Muscle layer of duodenum (tissue), 2 donors: ENCODE results near the gene CTNNA2.

Experiments
- H3K27ac ChIP-seq: one replicate; pipeline ENCODE4 v1.7.0; 2013; ENCODE audit warnings: mild to moderate bottlenecking, low read length
- H3K27me3 ChIP-seq: one replicate; pipeline ENCODE4 v1.7.0; 2013; ENCODE audit warnings: low read depth, mild to moderate bottlenecking, control low read depth, low read length
- H3K36me3 ChIP-seq, 2 donors: one replicate each; pipeline ENCODE4 v1.7.0; 2013; ENCODE audit warnings: low read length in 2 of 2, control low read depth in 1 of 2, mild to moderate bottlenecking in 1 of 2; ENCODE audit not compliant: insufficient read depth in 2 of 2, control insufficient read depth in 1 of 2
- H3K4me1 ChIP-seq, 2 donors: one replicate each; pipeline ENCODE4 v1.7.0; 2013; ENCODE audit warnings: low read length in 2 of 2, mild to moderate bottlenecking in 2 of 2, control low read depth in 1 of 2, moderate library complexity in 1 of 2; ENCODE audit not compliant: insufficient read depth in 2 of 2, control insufficient read depth in 1 of 2
- H3K4me3 ChIP-seq, 2 donors: one replicate each; pipeline ENCODE4 v1.7.0; 2013; ENCODE audit warnings: low read length in 2 of 2, low read depth in 1 of 2, mild to moderate bottlenecking in 1 of 2
- H3K9me3 ChIP-seq, 2 donors: one replicate each; pipeline ENCODE4 v1.7.0; 2013; ENCODE audit warnings: low read length in 2 of 2, control low read depth in 1 of 2, mild to moderate bottlenecking in 1 of 2; ENCODE audit not compliant: control insufficient read depth in 1 of 2
- donor health status: healthy.

CTNNA2 gene

GRCh38 chr2:80322311-80322920, 809.6 kb downstream of the CTNNA2 start:
- no peak overlapping the region for H3K27ac ChIP-seq
- no peaks in the 10 kb centered on the region for H3K36me3 ChIP-seq
- H3K9me3 ChIP-seq = no peaks in the 10 kb centered on the region
- H3K27me3 ChIP-seq = no peaks in the 10 kb centered on the region
- no peaks in the 10 kb centered on the region for H3K4me1 ChIP-seq
- no peak overlapping the region for H3K4me3 ChIP-seq

DNA sequence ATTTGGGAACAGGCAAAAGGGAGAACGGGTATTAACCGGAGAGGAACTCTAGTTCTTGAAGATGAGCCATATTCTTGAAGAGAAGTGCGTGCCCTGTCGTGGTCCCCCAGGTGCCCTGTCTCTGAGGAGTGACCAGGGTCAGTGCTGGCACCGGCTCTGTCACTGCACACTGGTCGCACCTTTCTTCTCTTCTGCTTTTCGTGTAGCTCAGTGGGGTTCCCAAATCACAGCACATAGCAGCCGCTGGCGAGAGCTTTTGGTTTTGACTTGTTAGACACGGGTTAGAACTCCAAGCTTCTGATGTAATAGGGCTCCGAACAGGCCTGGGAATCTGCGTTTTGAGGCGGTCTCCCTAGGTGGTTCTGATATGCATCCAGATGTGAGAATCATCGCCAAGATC, 810.1 kb downstream of the CTNNA2 start:
- no peak overlapping the region for H3K27ac ChIP-seq
- H3K36me3 ChIP-seq = no peaks in the 10 kb centered on the region
- no peaks in the 10 kb centered on the region for H3K27me3 ChIP-seq
- no peaks in the 10 kb centered on the region for H3K9me3 ChIP-seq
- H3K4me3 ChIP-seq = no peak overlapping the region
- H3K4me1 ChIP-seq = no peaks in the 10 kb centered on the region

DNA sequence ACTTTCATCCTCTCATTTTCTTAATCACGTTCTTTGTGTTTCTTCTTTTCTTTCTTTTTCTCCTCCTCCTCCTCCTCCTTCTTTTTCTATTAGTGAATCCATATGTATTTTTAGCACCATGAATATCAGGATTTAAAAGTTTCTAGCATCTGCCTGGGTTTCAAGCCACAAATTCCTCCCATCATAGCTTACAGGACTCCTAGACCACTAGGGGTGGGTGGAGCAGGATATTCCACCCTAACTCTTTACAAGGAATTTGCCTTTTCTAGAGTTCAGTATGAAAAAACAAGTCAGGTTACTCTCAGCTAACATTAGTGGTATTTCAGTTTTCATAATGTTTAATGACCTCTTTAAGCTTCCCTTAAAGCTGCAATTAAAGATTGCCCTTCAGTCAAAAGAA, 810.8 kb downstream of the CTNNA2 start:
- Histone ChIP-seq H3K27ac (no peak overlapping the region), H3K27me3 (no peaks in the 10 kb centered on the region), H3K36me3 (no peaks in the 10 kb centered on the region)

DNA sequence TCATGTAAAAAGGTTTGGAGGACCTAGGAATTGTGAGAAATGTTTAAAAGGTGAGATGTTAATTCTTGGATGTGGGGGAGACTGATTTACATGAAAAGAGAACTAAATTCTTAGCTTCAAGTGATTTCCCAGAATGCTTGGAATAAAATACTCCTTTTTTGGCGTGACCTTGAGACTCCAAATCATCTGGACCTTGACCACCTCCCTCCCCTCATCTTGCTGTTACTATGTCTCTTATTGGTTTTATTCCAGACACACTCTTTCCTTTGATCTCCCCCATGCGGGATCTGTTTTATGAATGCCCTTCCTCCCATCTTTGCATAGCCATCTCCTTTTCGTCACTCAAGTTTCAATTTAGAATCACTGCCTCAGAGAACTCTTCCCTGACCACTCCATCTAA, 811.7 kb downstream of the CTNNA2 start:
- H3K4me1 ChIP-seq = no peaks in the 10 kb centered on the region
- H3K27ac ChIP-seq = no peak overlapping the region

More for the DNA sequence above, 810.8 kb downstream of the CTNNA2 start:
- Histone ChIP-seq H3K4me1 (no peaks in the 10 kb centered on the region), H3K9me3 (no peaks in the 10 kb centered on the region), H3K4me3 (no peak overlapping the region)

GRCh38 chr2:80326214-80326613, 813.4 kb downstream of the CTNNA2 start:
- no peak overlapping the region for H3K27ac ChIP-seq
- H3K4me1 ChIP-seq = no peaks in the 10 kb centered on the region
- H3K27me3 ChIP-seq = no peaks in the 10 kb centered on the region
- H3K4me3 ChIP-seq = no peak overlapping the region
- no peaks in the 10 kb centered on the region for H3K36me3 ChIP-seq
- no peaks in the 10 kb centered on the region for H3K9me3 ChIP-seq

More for the DNA sequence above, 811.7 kb downstream of the CTNNA2 start:
- no peak overlapping the region for H3K4me3 ChIP-seq
- H3K27me3 ChIP-seq = no peaks in the 10 kb centered on the region
- H3K36me3 ChIP-seq = no peaks in the 10 kb centered on the region
- H3K9me3 ChIP-seq = no peaks in the 10 kb centered on the region

- H3K9me3 ChIP-seq = no peaks in the 10 kb centered on the region
- no peaks in the 10 kb centered on the region for H3K27me3 ChIP-seq
- no peak overlapping the region for H3K4me3 ChIP-seq
- no peaks in the 10 kb centered on the region for H3K36me3 ChIP-seq
- H3K27ac ChIP-seq = no peak overlapping the region
- H3K4me1 ChIP-seq = no peaks in the 10 kb centered on the region
Observed at GRCh38 chr2:80326861-80327260, 814.0 kb downstream of the CTNNA2 start.

DNA sequence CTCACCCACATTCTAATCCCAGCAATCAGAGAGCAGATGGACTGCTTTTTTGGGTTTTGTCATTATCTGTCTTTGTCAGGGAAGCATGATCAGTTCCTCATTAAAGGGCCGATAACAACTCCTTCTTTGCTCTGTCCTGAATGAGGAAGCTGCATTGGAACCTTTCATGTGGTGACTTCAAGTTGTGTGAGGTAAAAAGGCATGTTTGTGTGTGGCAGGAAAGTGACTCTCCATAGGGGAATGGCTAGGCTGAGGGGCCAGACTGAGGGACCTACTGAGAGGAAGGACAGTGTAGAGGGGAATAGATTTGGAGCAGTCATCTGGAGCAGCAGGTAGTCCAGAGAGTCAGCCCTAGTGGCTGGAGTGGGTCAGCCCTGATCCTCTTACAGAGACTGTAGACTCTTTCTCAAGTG, 815.3 kb downstream of the CTNNA2 start:
- H3K4me1 ChIP-seq = no peaks in the 10 kb centered on the region
- no peaks in the 10 kb centered on the region for H3K36me3 ChIP-seq
- no peaks in the 10 kb centered on the region for H3K9me3 ChIP-seq
- H3K4me3 ChIP-seq = no peak overlapping the region
- no peak overlapping the region for H3K27ac ChIP-seq
- H3K27me3 ChIP-seq = no peaks in the 10 kb centered on the region

- no peaks in the 10 kb centered on the region for H3K27me3 ChIP-seq
- no peak overlapping the region for H3K27ac ChIP-seq
- no peaks in the 10 kb centered on the region for H3K9me3 ChIP-seq
- no peaks in the 10 kb centered on the region for H3K36me3 ChIP-seq
- no peaks in the 10 kb centered on the region for H3K4me1 ChIP-seq
- H3K4me3 ChIP-seq = no peak overlapping the region
Observed at GRCh38 chr2:80329491-80329890, 816.6 kb downstream of the CTNNA2 start.

DNA sequence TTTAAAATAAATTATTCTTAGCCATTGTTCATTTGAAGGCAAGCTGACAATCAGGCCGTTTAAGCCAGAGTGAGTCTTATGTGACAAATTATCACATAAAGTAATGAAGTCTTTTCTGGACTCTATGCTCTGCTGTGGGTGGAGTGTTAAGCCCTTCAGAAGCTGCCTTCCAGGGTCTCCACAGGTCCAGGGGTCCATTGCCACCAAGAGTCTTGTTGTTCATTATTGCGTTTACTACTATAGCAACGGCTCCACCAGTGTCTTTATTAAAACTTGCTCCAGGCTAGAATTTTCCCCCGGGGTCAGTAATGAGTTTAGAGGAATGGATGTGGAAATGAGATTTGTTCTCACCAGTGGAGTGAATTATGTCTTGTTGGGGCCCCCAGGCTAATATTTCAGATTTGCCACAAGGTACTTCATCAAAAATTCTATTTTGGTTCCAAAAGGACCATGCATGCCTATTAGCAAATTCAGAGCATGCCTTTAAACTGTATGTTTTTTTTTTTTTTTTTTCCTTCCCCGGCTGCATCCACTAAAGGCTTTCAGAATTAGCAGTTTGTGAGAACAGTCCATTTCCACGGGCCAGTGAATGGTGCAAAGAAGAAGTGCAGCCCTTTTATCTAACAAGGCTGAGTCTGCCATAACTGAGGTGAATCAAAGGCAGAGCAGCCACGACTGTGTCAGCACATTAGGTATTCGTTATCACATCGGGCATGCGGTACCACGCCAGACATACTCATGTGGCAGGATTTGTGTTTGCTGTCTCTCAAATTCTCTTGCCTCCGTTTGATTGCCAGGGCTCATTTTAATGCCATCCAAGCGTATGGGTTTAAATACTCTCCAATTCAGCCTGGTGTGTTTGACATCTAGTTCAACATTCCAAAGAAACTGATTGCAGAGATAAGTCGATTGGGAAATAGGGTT, 817.9 kb downstream of the CTNNA2 start:
- no peaks in the 10 kb centered on the region for H3K27me3 ChIP-seq

GRCh38 chr2:80333886-80334285, 821.0 kb downstream of the CTNNA2 start:
- Histone ChIP-seq H3K27ac (no peak overlapping the region), H3K4me1 (no peaks in the 10 kb centered on the region), H3K9me3 (no peaks in the 10 kb centered on the region), H3K4me3 (no peak overlapping the region), H3K36me3 (no peaks in the 10 kb centered on the region), H3K27me3 (no peaks in the 10 kb centered on the region)

More for the DNA sequence above, 817.9 kb downstream of the CTNNA2 start:
- H3K4me1 ChIP-seq = no peaks in the 10 kb centered on the region
- H3K27ac ChIP-seq = no peak overlapping the region
- H3K9me3 ChIP-seq = no peaks in the 10 kb centered on the region
- H3K36me3 ChIP-seq = no peaks in the 10 kb centered on the region
- H3K4me3 ChIP-seq = no peak overlapping the region

DNA sequence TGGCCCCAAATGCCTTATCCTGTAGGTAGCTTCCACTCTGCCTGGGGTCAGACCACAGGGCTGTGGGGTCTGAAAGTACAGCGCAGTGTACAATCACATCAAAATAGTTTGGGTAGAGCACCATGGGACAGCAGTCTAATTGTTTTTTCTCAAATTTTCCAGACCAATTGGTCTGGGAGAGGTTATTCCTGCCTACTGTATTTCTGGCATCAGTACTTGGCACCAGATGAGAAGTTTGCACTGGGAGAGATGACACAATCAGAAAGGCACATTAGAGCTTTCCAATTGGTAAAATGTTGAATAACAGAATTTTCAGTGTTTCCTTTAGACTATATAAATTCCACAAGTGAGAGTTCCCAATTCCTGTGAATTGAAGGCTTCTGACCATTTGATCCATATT, 822.6 kb downstream of the CTNNA2 start:
- Histone ChIP-seq H3K36me3 (no peaks in the 10 kb centered on the region), H3K27ac (no peak overlapping the region), H3K4me1 (no peaks in the 10 kb centered on the region), H3K27me3 (no peaks in the 10 kb centered on the region), H3K4me3 (no peak overlapping the region), H3K9me3 (no peaks in the 10 kb centered on the region)
